GM12878 (cell line): ENCODE data around the gene PPFIA4. TPM values are rescaled to one million over a fixed set of nuclear protein-coding genes. Genes with fewer than 3 reads are reported as not detected.
A peak's percentile ranks its signal among the peaks of the same experiment; 100 is the strongest.

Experiments
- ATAC-seq: fragments of 200-7000 bp; cut with Tn5 transposase; 3 replicates; pipeline ENCODE4 v1.9.1; 2020; ENCODE audit warnings: mild to moderate bottlenecking, moderate library complexity
- BruUV-seq: library from RNA; stranded (reverse); fragments of 400-500 nt; replicated peaks from 2 replicates; lab custom pipeline; 2021; lab: Mats Ljungman, UMichigan
- CTCF ChIA-PET: fragments of 300-600 bp; sonication (Branson Sonifier 250); formaldehyde crosslinking; extraction: SDS; loops from one replicate; lab custom pipeline; 2021; ENCODE audit warnings: inconsistent platforms; lab: Yijun Ruan, JAX
- POLR2A ChIA-PET: fragments of 350-600 bp; formaldehyde crosslinking; extraction: SDS; loops from one replicate; lab custom pipeline; 2021; ENCODE audit warnings: inconsistent platforms; lab: Charles Lee
- RAD21 ChIA-PET: fragments of 300-600 bp; sonication (Branson Sonifier 250); formaldehyde crosslinking; loops from one replicate; lab custom pipeline; 2023; ENCODE audit warnings: antibody characterized with exemption; ENCODE audit not compliant: unreplicated experiment; lab: Charles Lee
- SMC1A ChIA-PET: fragments of 300-600 bp; sonication (Branson Sonifier 250); formaldehyde crosslinking; loops from one replicate; lab custom pipeline; 2023; ENCODE audit not compliant: unreplicated experiment, uncharacterized antibody; lab: Charles Lee
- DNase-seq: peaks from one replicate; pipeline ENCODE4 v3.0.0-alpha.2; 2011; ENCODE audit warnings: low read depth, low spot score
- FAIRE-seq: peaks from 3 replicates; lab custom pipeline; 2011; peaks lifted over from hg19 to GRCh38; lab: Jason Lieb, UNC
- H2AFZ ChIP-seq: 2 replicates; pipeline ENCODE4 v1.6.0; 2011; ENCODE audit warnings: low read depth, low read length, control low read depth; ENCODE audit not compliant: control insufficient read depth
- H3K27ac ChIP-seq: 2 replicates; pipeline ENCODE4 v1.5.1; 2011; ENCODE audit warnings: control low read depth; ENCODE audit not compliant: control insufficient read depth, insufficient read depth
- H3K27me3 ChIP-seq, 2 experiments: replicated peaks in 1 of 2; 2 replicates each; pipeline versions ENCODE4 v1.6.0 to v1.6.1; 2011; ENCODE audit warnings: low read length in 1 of 2; ENCODE audit not compliant: control insufficient read depth in 2 of 2, insufficient read depth in 2 of 2
- H3K36me3 ChIP-seq, 2 experiments: 2 replicates each; pipeline ENCODE4 v1.5.1; 2011; ENCODE audit warnings: low read length in 1 of 2; ENCODE audit not compliant: control insufficient read depth in 2 of 2, insufficient read depth in 2 of 2
- H3K4me1 ChIP-seq: 2 replicates; pipeline ENCODE4 v1.6.1; 2011; ENCODE audit warnings: mild to moderate bottlenecking, low read length, moderate library complexity, mixed read lengths; ENCODE audit not compliant: control insufficient read depth, insufficient read depth
- H3K4me2 ChIP-seq: 2 replicates; pipeline ENCODE4 v1.6.0; 2011; ENCODE audit warnings: control low read depth; ENCODE audit not compliant: control insufficient read depth, insufficient read depth
- H3K4me3 ChIP-seq: fragments of 200-600 bp; sonication (generic); 2 replicates; pipeline ENCODE4 v1.5.1; 2016
- H3K79me2 ChIP-seq: 2 replicates; pipeline ENCODE4 v1.6.0; 2011; ENCODE audit warnings: low read length; ENCODE audit not compliant: control insufficient read depth, insufficient read depth
- H3K9ac ChIP-seq: 2 replicates; pipeline ENCODE4 v1.8.0; 2011; ENCODE audit warnings: low read length, control low read depth, mixed read lengths; ENCODE audit not compliant: control insufficient read depth, insufficient read depth
- H3K9me3 ChIP-seq: replicated peaks from 3 replicates; pipeline ENCODE4 v1.5.1; 2011; ENCODE audit warnings: mild to moderate bottlenecking, low read length; ENCODE audit not compliant: control insufficient read depth, insufficient read depth
- H4K20me1 ChIP-seq: 2 replicates; pipeline ENCODE4 v1.6.0; 2011; ENCODE audit not compliant: control insufficient read depth, insufficient read depth
- BHLHE40 ChIP-seq, 2 experiments: fragments of 450-650 bp in 1 of 2; IDR thresholded peaks; 2 replicates each; pipeline ENCODE4 v1.6.1; 2011 to 2017; ENCODE audit warnings: low read depth in 2 of 2, borderline replicate concordance in 1 of 2, improper control_type of control experiment in 1 of 2, low read length in 1 of 2, mild to moderate bottlenecking in 1 of 2
- BRCA1 ChIP-seq: IDR thresholded peaks from 2 replicates; pipeline ENCODE4 v1.6.1; 2011; ENCODE audit warnings: low read depth, low read length, improper control_type of control experiment
- CEBPZ ChIP-seq: fragments of 150-350 bp; IDR thresholded peaks from 2 replicates; pipeline ENCODE4 v1.6.1; 2016; ENCODE audit warnings: low read depth, low read length
- CHD4 ChIP-seq: fragments of 200-600 bp; sonication (generic); IDR thresholded peaks from 2 replicates; pipeline ENCODE4 v1.6.1; 2016; ENCODE audit warnings: mild to moderate bottlenecking
- CTCF ChIP-seq, 3 experiments: IDR thresholded peaks in 2 of 3; conservative IDR thresholded peaks in 1 of 3; 2 replicates each; pipeline ENCODE4 v1.5.1; 2011; ENCODE audit warnings: low read depth in 3 of 3, low read length in 3 of 3, mild to moderate bottlenecking in 3 of 3, control low read depth in 2 of 3, moderate library complexity in 2 of 3, inconsistent platforms in 1 of 3, mixed read lengths in 1 of 3; ENCODE audit not compliant: control insufficient read depth in 2 of 3, insufficient read depth in 1 of 3; ENCODE audit errors: extremely low read depth in 1 of 3
- DPF2 ChIP-seq: fragments of 450-650 bp; IDR thresholded peaks from 2 replicates; pipeline ENCODE4 v1.6.1; 2017; ENCODE audit warnings: mild to moderate bottlenecking
- FOS ChIP-seq: IDR thresholded peaks from 3 replicates; pipeline ENCODE4 v1.6.1; 2011; ENCODE audit warnings: borderline replicate concordance; ENCODE audit not compliant: insufficient read length; ENCODE audit errors: extremely low read depth
- LARP7 ChIP-seq: fragments of 450-650 bp; IDR thresholded peaks from 2 replicates; pipeline ENCODE4 v1.6.1; 2017; ENCODE audit warnings: mild to moderate bottlenecking
- MYB ChIP-seq: fragments of 150-350 bp; IDR thresholded peaks from 2 replicates; pipeline ENCODE4 v1.6.1; 2014; ENCODE audit warnings: mild to moderate bottlenecking, low read depth, low read length, borderline replicate concordance
- NFYB ChIP-seq: IDR thresholded peaks from 2 replicates; pipeline ENCODE4 v1.6.1; 2011; ENCODE audit warnings: low read depth, mild to moderate bottlenecking, low read length, improper control_type of control experiment, moderate library complexity; ENCODE audit not compliant: insufficient read depth
- POLR2AphosphoS2 ChIP-seq: IDR thresholded peaks from 2 replicates; pipeline ENCODE4 v1.6.1; 2011; ENCODE audit warnings: low read depth, mild to moderate bottlenecking, low read length, improper control_type of control experiment, moderate library complexity
- POLR2AphosphoS5 ChIP-seq: IDR thresholded peaks from 2 replicates; pipeline ENCODE4 v1.6.1; 2011; ENCODE audit warnings: mild to moderate bottlenecking, low read length, inconsistent platforms
- RAD51 ChIP-seq: fragments of 450-650 bp; IDR thresholded peaks from 2 replicates; pipeline ENCODE4 v1.6.1; 2016; ENCODE audit warnings: moderate library complexity, mild to moderate bottlenecking, inconsistent platforms
- RFX5 ChIP-seq: IDR thresholded peaks from 2 replicates; pipeline ENCODE4 v1.6.1; 2011; ENCODE audit warnings: low read depth, low read length, improper control_type of control experiment
- SMC3 ChIP-seq: IDR thresholded peaks from 2 replicates; pipeline ENCODE4 v1.6.1; 2011; ENCODE audit warnings: low read length, improper control_type of control experiment, borderline replicate concordance
- USF2 ChIP-seq: IDR thresholded peaks from 2 replicates; pipeline ENCODE4 v1.6.1; 2011; ENCODE audit warnings: low read depth, low read length, improper control_type of control experiment, borderline replicate concordance
- WGBS: methylation state at CpG from one replicate; pipeline ENCODE4 v1.1.6; 2016; ENCODE audit warnings: low lambda C conversion rate; ENCODE audit not compliant: insufficient replicate concordance, insufficient coverage; ENCODE audit errors: missing lambda C conversion rate; 5-methylcytosine and 5-hydroxymethylcytosine counted together
- in situ Hi-C: fragments of 300-500 bp; cut with MboI; formaldehyde crosslinking; loops from 9 replicates; pipeline ENCODE4 v1.14.3; 2018; ENCODE audit warnings: mixed read lengths
- intact Hi-C: fragments of 100-400 bp; cut with micrococcal nuclease; formaldehyde crosslinking; loops from one replicate; pipeline ENCODE4 v1.14.2; 2022; ENCODE audit not compliant: unreplicated experiment
- polyA plus RNA-seq, 11 experiments: library from polyadenylated mRNA; depleted of rRNA in 4 of 11; unstranded in 6 of 11; stranded (reverse) in 5 of 11; fragments of >200 nt; fragmentation: Nextera tagmentation in 4 of 11; fragmentation: Illumina TruSeq in 1 of 11; extraction: Ambion mirVana in 4 of 11; extraction: Trizol in 1 of 11; gene quantifications; 1 replicate in 1 of 11; 2 replicates in 10 of 11; pipeline versions ENCODE4 v1.2.1 to v1.2.3, GENCODE V29; 2011 to 2016; ENCODE audit warnings: inconsistent platforms in 2 of 11, missing spikeins in 2 of 11, low read depth in 1 of 11
- total RNA-seq, 4 experiments: library from RNA; depleted of rRNA in 3 of 4; stranded (reverse); fragments of >200 nt in 3 of 4; fragmentation: Illumina TruSeq in 1 of 4; extraction: Trizol in 1 of 4; gene quantifications; 2 replicates each; pipeline versions ENCODE4 v1.2.1 to v1.2.3, GENCODE V29; 2013 to 2021

The PPFIA4 gene
- total and polyA plus RNA-seq, 10 of the 15 experiments (the other 5 are each of a cell fraction or from before 2014, with no cell fraction given): 0.02 to 19.7 (median 0.34) TPM; not detected in 1

GRCh38 chr1:203006948-203007871 is 19.1 kb upstream of the PPFIA4 start, which contains the start of gene TMEM183A:
TMEM183A (plus strand) TSS chr1:203007374; CDS start chr1:203007466, 92 bp downstream.
- Histone ChIP-seq H3K9me3 (no peaks in the 10 kb centered on the region), H3K4me2 (peak within 1 kb of the TSS; percentile 95), H3K4me3 (peak within 1 kb of the TSS; percentile 99), H3K9ac (peak within 1 kb of the TSS; percentile 86), H3K27ac (peak within 1 kb of the TSS; percentile 96), H3K36me3 (peaks cover 0 to 3% of the 10 kb centered on the region in 2 experiments; a peak in 1 of 4 replicates), H2AFZ (peak within 1 kb of the TSS; percentile 86), H3K79me2 (peaks cover 30% of the 10 kb centered on the region), H4K20me1 (no peaks in the 10 kb centered on the region), H3K27me3 (no peaks in the 10 kb centered on the region), H3K4me1 (peaks cover 5% of the 10 kb centered on the region)
- in situ Hi-C loops (no loop called here), intact Hi-C loops (loop anchor here (10.0 kb wide), 1 partner anchor 202 kb away; the partner anchor contains the start of gene KDM5B)
- DNase-seq: peak; percentile 92
- POLR2A ChIA-PET: interaction anchor here (0.6 to 3.4 kb wide), 11 partner anchors 18 to 1128 kb away, joined by 3 to 21 read pairs (median 3); partner anchors contain the start of genes PPFIA4, RABIF and UBE2T
- FAIRE-seq: peak; percentile 65
- RAD21 ChIA-PET: interaction anchor here (0.9 to 2.0 kb wide), 4 partner anchors 19 to 209 kb away, joined by 4 to 10 read pairs (median 6); partner anchors contain the start of gene PPFIA4
- under 1% methylated on average over 57 of the region's 78 CpGs for WGBS
- CTCF ChIA-PET: interaction anchor here (0.7 to 2.6 kb wide), 14 partner anchors 9 to 847 kb away, joined by 3 to 16 read pairs (median 4); partner anchors contain the start of genes KLHL12, PPFIA4 and PTPN7
- peak; percentile 91 for ATAC-seq
- SMC1A ChIA-PET: interaction anchor here (0.7 to 2.1 kb wide), 7 partner anchors 10 to 1439 kb away, joined by 3 to 8 read pairs (median 3); partner anchors contain the start of gene CYB5R1
- BruUV-seq: no TSS peak
- TF ChIP-seq BHLHE40 (IDR thresholded peaks at IDR 0.05; ENCODE audit: borderline replicate concordance in 1 of 2, low read depth in 2 of 2, low read length in 1 of 2): peak in 1 of 2 experiments; percentile 88
- TF ChIP-seq MYB: no peak
- TF ChIP-seq POLR2AphosphoS2: peak; percentile 94
- TF ChIP-seq USF2: no peak
- TF ChIP-seq DPF2: no peak
- no peak for TF ChIP-seq CEBPZ
- TF ChIP-seq RFX5: peak; percentile 90
- peak; percentile 99 for TF ChIP-seq NFYB
- TF ChIP-seq CHD4: no peak
- TF ChIP-seq CTCF (IDR thresholded peaks at IDR 0.05 in 2 of 3, conservative IDR thresholded peaks at IDR 0.05 in 1 of 3; ENCODE audit: control insufficient read depth in 2 of 3, extremely low read depth in 1 of 3, insufficient read depth in 1 of 3, low read depth in 3 of 3, low read length in 3 of 3): no peak
- no peak for TF ChIP-seq RAD51
- TF ChIP-seq POLR2AphosphoS5: peak; percentile 98
- no peak for TF ChIP-seq SMC3
- TF ChIP-seq BRCA1: peak; percentile 79
- TF ChIP-seq FOS: peak; percentile 29
- TF ChIP-seq LARP7: no peak; the same call in none of the 2 replicates
